ENCODE measurements around the gene ODAD3. TPM values are rescaled to one million over a fixed set of nuclear protein-coding genes. Genes with fewer than 3 reads are reported as not detected.
"Not testable (repeated sequence)": the region's sequence is repeated elsewhere in the genome, so short reads cannot be mapped to it uniquely, and the experiment has no call there.

Gene ODAD3
- total RNA-seq, 1 experiment from 2014 or later: 0.52 TPM

DNA sequence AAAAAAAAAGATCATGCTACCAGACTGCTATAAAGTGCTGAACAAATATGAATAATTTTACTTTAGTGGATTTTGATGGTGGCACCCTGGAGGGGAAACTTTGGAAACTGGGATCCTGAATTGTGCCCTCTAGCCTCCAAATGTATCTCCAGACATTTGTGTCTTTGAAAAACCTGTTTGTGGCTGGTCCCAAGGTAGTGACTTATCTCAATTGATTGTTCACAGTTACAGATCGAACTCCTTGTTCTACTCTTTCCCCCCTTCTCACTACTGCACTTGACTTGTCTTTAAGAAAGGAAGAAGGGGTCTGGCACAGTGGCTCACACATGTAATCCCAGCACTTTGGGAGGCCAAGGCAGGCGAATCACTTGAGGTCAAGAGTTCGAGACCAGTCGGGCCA lies 26.3 kb downstream of the ODAD3 start:
- no peaks in the 10 kb centered on the region for H3K27me3 ChIP-seq (ENCODE audit: insufficient read depth, low read length)
- BruUV-seq (replicated peaks): no TSS peak
- no peak for DNase-seq (ENCODE audit: low read depth, low spot score)
- H2AFZ ChIP-seq (ENCODE audit: low read depth, low read length, poor library complexity, severe bottlenecking): no peak overlapping the region
- H4K20me1 ChIP-seq (ENCODE audit: insufficient read depth): no peaks in the 10 kb centered on the region
- TF ChIP-seq CBX3 (IDR thresholded peaks at IDR 0.05; ENCODE audit: low read depth): no peak
- H3K79me2 ChIP-seq (ENCODE audit: insufficient read depth, low read length): no peaks in the 10 kb centered on the region; the same call in 1 of the 2 replicates
- ChIA-PET RAD21 (ENCODE audit: low non-redundant PET in 1 of 2, low total read pairs in 2 of 2, uncharacterized antibody in 2 of 2, unreplicated experiment in 2 of 2) (no interaction called here), CTCF (no interaction called here), POLR2A (no interaction called here)
- H3K9me2 ChIP-seq (ENCODE audit: insufficient read depth): no peaks in the 10 kb centered on the region
- no peak overlapping the region for H3K4me3 ChIP-seq (replicated peaks in 1 of 2; ENCODE audit: low read depth in 1 of 2, low read length in 2 of 2)
- no peak overlapping the region for H3K9ac ChIP-seq (ENCODE audit: low read length)
- peaks cover 4 to 18% of the 10 kb centered on the region in 2 experiments for H3K36me3 ChIP-seq (ENCODE audit: control insufficient read depth in 1 of 2, insufficient read depth in 2 of 2, low read length in 2 of 2)
- H3K4me2 ChIP-seq (ENCODE audit: low read length): no peak overlapping the region
- no peak for ATAC-seq
- no peaks in the 10 kb centered on the region for H3K9me3 ChIP-seq (ENCODE audit: control insufficient read depth in 1 of 2, insufficient read depth in 1 of 2, low read depth in 1 of 2, low read length in 2 of 2)
- peaks cover 0 to 10% of the 10 kb centered on the region in 2 experiments; a peak in 3 of 4 replicates for H3K4me1 ChIP-seq (ENCODE audit: control insufficient read depth in 1 of 2, insufficient read depth in 2 of 2, low read length in 2 of 2)
- H3K27ac ChIP-seq (ENCODE audit: low read depth, low read length): no peak overlapping the region
- intact Hi-C loops (cut with micrococcal nuclease): no loop called here

DNA sequence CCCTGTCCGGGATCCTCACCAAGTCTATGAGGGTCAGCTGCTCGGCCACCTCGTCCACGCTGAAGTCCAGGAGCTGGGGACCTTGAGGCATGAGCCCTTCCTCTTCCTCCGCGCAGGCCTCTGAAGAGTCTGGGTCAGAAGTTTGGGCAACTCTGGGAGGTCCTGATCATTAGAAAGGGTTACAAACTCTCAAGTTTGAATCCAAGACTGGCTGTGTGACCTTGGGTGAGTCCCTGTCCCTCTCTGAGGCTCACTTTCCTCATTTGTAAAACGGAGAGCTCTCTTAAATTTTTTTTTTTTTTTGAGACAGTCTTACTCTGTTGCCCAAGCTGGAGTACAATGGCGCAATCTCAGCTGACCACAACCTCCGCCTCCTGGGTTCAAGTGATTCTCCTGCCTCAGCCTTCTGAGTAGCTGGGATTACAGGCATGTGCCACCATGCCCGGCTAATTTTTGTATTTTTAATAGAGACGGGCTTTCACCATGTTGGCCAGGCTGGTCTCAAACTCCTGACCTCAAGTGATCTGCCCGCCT lies 28.2 kb downstream of the ODAD3 start:
- H3K9me3 ChIP-seq (ENCODE audit: control insufficient read depth in 1 of 2, insufficient read depth in 1 of 2, low read depth in 1 of 2, low read length in 2 of 2); H4K20me1 ChIP-seq (ENCODE audit: insufficient read depth); BruUV-seq (replicated peaks); H3K4me1 ChIP-seq (ENCODE audit: control insufficient read depth in 1 of 2, insufficient read depth in 2 of 2, low read length in 2 of 2); H3K9ac ChIP-seq (ENCODE audit: low read length); H3K4me2 ChIP-seq (ENCODE audit: low read length); H3K27me3 ChIP-seq (ENCODE audit: insufficient read depth, low read length); H3K27ac ChIP-seq (ENCODE audit: low read depth, low read length); H2AFZ ChIP-seq (ENCODE audit: low read depth, low read length, poor library complexity, severe bottlenecking); H3K79me2 ChIP-seq (ENCODE audit: insufficient read depth, low read length); intact Hi-C loops (cut with micrococcal nuclease); DNase-seq (ENCODE audit: low read depth, low spot score); ATAC-seq; H3K9me2 ChIP-seq (ENCODE audit: insufficient read depth); H3K4me3 ChIP-seq (replicated peaks in 1 of 2; ENCODE audit: low read depth in 1 of 2, low read length in 2 of 2): not testable (repeated sequence)
- CTCF ChIA-PET: interaction anchor here (1.5 kb wide), 1 partner anchor 29 kb away, joined by 4 read pairs; the partner anchor contains the start of genes ODAD3 and PRKCSH
- peaks cover 11 to 14% of the 10 kb centered on the region in 2 experiments for H3K36me3 ChIP-seq (ENCODE audit: control insufficient read depth in 1 of 2, insufficient read depth in 2 of 2, low read length in 2 of 2)
- RAD21 ChIA-PET (ENCODE audit: low non-redundant PET in 1 of 2, low total read pairs in 2 of 2, uncharacterized antibody in 2 of 2, unreplicated experiment in 2 of 2): interaction anchor here in 1 of 2 experiments (0.7 kb wide), 1 partner anchor 23 kb away, joined by 3 read pairs; the partner anchor contains the start of gene EPOR
- POLR2A ChIA-PET: interaction anchor here (1.2 to 2.3 kb wide), 2 partner anchors 12 to 26 kb away, joined by 3 to 8 read pairs; no protein-coding TSS in a partner anchor
